NCI-H82 treated with DMSO at 0.1 percent for 48 hours (cell line): ENCODE measurements around the gene FAM32A.
A peak's percentile ranks its signal among the peaks of the same experiment; 100 is the strongest.

Experiments
- DNase-seq: peaks from one replicate; lab custom pipeline; 2025; ENCODE audit not compliant: unreplicated experiment; lab: John Stamatoyannopoulos, UW

Gene FAM32A

GRCh38 chr19:16185123-16185767 lies at the start of gene FAM32A:
FAM32A (plus strand) TSS chr19:16185410; CDS start chr19:16185443, 33 bp downstream.
- peak; percentile 99 for DNase-seq

GRCh38 chr19:16135430-16136127 lies 49.6 kb upstream of the FAM32A start:
- DNase-seq = no peak

- DNase-seq = no peak
These were observed 48.8 kb upstream of the FAM32A start for GRCh38 chr19:16136185-16136999.

- no peak for DNase-seq
These were observed 45.5 kb upstream of the FAM32A start for GRCh38 chr19:16139752-16140151.

GRCh38 chr19:16141043-16141442 lies 44.2 kb upstream of the FAM32A start:
- no peak for DNase-seq

GRCh38 chr19:16142032-16142580 lies 43.1 kb upstream of the FAM32A start:
- no peak for DNase-seq

GRCh38 chr19:16143399-16144215 lies 41.6 kb upstream of the FAM32A start, which contains the start of gene HSH2D:
HSH2D (plus strand) TSS chr19:16143685; CDS start chr19:16148751, 5,066 bp downstream.
- DNase-seq = no peak

GRCh38 chr19:16144216-16144581 lies 41.0 kb upstream of the FAM32A start:
- DNase-seq = no peak

GRCh38 chr19:16146112-16146511 lies 39.1 kb upstream of the FAM32A start:
- DNase-seq = no peak

GRCh38 chr19:16148443-16149229 lies 36.6 kb upstream of the FAM32A start:
- no peak for DNase-seq

- DNase-seq = no peak
These were observed 31.5 kb upstream of the FAM32A start for GRCh38 chr19:16153582-16154336.

- DNase-seq = no peak
These were observed 30.7 kb upstream of the FAM32A start for GRCh38 chr19:16154557-16154956.

GRCh38 chr19:16155128-16155527 lies 30.1 kb upstream of the FAM32A start:
- DNase-seq = no peak

- no peak for DNase-seq
These were observed 28.3 kb upstream of the FAM32A start for GRCh38 chr19:16156904-16157303.

- DNase-seq = no peak
These were observed 27.6 kb upstream of the FAM32A start for GRCh38 chr19:16157601-16158000.

GRCh38 chr19:16159655-16160054 lies 25.6 kb upstream of the FAM32A start:
- no peak for DNase-seq

GRCh38 chr19:16160445-16160942 lies 24.7 kb upstream of the FAM32A start:
- no peak for DNase-seq

GRCh38 chr19:16160943-16161560 lies 24.2 kb upstream of the FAM32A start:
- DNase-seq = no peak

GRCh38 chr19:16161840-16162239 lies 23.4 kb upstream of the FAM32A start:
- DNase-seq = no peak
